ENCODE data around the gene SERTAD3. TPM values are rescaled to one million over a fixed set of nuclear protein-coding genes. Genes with fewer than 3 reads are reported as not detected.
"Not testable (repeated sequence)": the region's sequence is repeated elsewhere in the genome, so short reads cannot be mapped to it uniquely, and the experiment has no call there.

Gene SERTAD3
- total and polyA plus RNA-seq, 2 donors (not counting 3 experiments of a cell fraction or from before 2014, with no cell fraction given) = 13.3 to 29.9 TPM

- Histone ChIP-seq H3K36me3 (ENCODE audit: control insufficient read depth in 2 of 2, extremely low read depth in 1 of 2, insufficient read depth in 2 of 2, low read length in 2 of 2) (no peaks in the 10 kb centered on the region), H3K27me3 (ENCODE audit: control insufficient read depth in 2 of 2, insufficient read depth in 2 of 2, low read length in 2 of 2) (no peaks in the 10 kb centered on the region), H3K9me3 (replicated peaks; ENCODE audit: control insufficient read depth, insufficient read depth, low read length) (no peaks in the 10 kb centered on the region), H3K9ac (replicated peaks; ENCODE audit: extremely low read depth, insufficient read depth, low read length) (no peak overlapping the region), H3K4me3 (replicated peaks in 1 of 3; ENCODE audit: insufficient read depth in 1 of 3, low read depth in 1 of 3, low read length in 3 of 3) (no peak overlapping the region), H3K27ac (ENCODE audit: insufficient read depth, low read depth, low read length) (no peak overlapping the region), H3K4me2 (ENCODE audit: insufficient read depth, low read length) (no peak overlapping the region), H2AFZ (ENCODE audit: low read depth, low read length) (no peak overlapping the region), H3K4me1 (ENCODE audit: control insufficient read depth, extremely low read depth, insufficient read depth, low read length) (no peaks in the 10 kb centered on the region), H3K9me1 (replicated peaks; ENCODE audit: control insufficient read depth, extremely low read depth, insufficient read depth, low read length) (no peaks in the 10 kb centered on the region), H4K20me1 (replicated peaks; ENCODE audit: control insufficient read depth, extremely low read depth, insufficient read depth, low read length) (no peaks in the 10 kb centered on the region), H3K79me2 (ENCODE audit: control insufficient read depth, insufficient read depth, low read length) (no peaks in the 10 kb centered on the region)
- CTCF ChIA-PET = interaction anchor here (0.5 kb wide), 1 partner anchor 321 kb away, joined by 3 read pairs; no protein-coding TSS in a partner anchor
- POLR2A ChIA-PET = no interaction called here
- FAIRE-seq = no peak
- no peak for DNase-seq (ENCODE audit: low read depth, low spot score)
- intact Hi-C loops (cut with micrococcal nuclease) = no loop called here
- no TSS peak for BruUV-seq (replicated peaks)
- no peak for TF ChIP-seq MYC (IDR thresholded peaks at IDR 0.05; ENCODE audit: low read depth, low read length)
- TF ChIP-seq CTCF (IDR thresholded peaks at IDR 0.05; ENCODE audit: extremely low read depth in 1 of 2, insufficient read depth in 1 of 2, low read depth in 1 of 2, low read length in 2 of 2) = no peak
- TF ChIP-seq JUN (IDR thresholded peaks at IDR 0.05; ENCODE audit: borderline replicate concordance, insufficient read depth, insufficient read length, low read depth) = no peak
- TF ChIP-seq GATA2 (IDR thresholded peaks at IDR 0.05; ENCODE audit: insufficient read depth, insufficient read length, low read depth, low read length) = no peak
- no peak for TF ChIP-seq FOS (IDR thresholded peaks at IDR 0.05; ENCODE audit: borderline replicate concordance, insufficient read depth, low read length)
- no peak for TF ChIP-seq MAX (IDR thresholded peaks at IDR 0.05; ENCODE audit: insufficient read depth, insufficient read length)
- TF ChIP-seq POLR2A (IDR thresholded peaks at IDR 0.05; ENCODE audit: low read depth, low read length) = no peak
- dilution Hi-C loops (cut with MboI; ENCODE audit: extremely low pct_ligation_motif_present, low sequenced_read_pairs) = no loop called here
These were observed 41.9 kb upstream of the SERTAD3 start for GRCh38 chr19:40486017-40486416.

GRCh38 chr19:40475878-40476644 is 31.9 kb upstream of the SERTAD3 start:
- FAIRE-seq; H3K9ac ChIP-seq (replicated peaks; ENCODE audit: extremely low read depth, insufficient read depth, low read length); intact Hi-C loops (cut with micrococcal nuclease); H2AFZ ChIP-seq (ENCODE audit: low read depth, low read length); H3K9me1 ChIP-seq (replicated peaks; ENCODE audit: control insufficient read depth, extremely low read depth, insufficient read depth, low read length); DNase-seq (ENCODE audit: low read depth, low spot score); BruUV-seq (replicated peaks); H3K4me3 ChIP-seq (replicated peaks in 1 of 3; ENCODE audit: insufficient read depth in 1 of 3, low read depth in 1 of 3, low read length in 3 of 3); POLR2A ChIA-PET; H3K36me3 ChIP-seq (ENCODE audit: control insufficient read depth in 2 of 2, extremely low read depth in 1 of 2, insufficient read depth in 2 of 2, low read length in 2 of 2); H3K4me2 ChIP-seq (ENCODE audit: insufficient read depth, low read length); H3K27me3 ChIP-seq (ENCODE audit: control insufficient read depth in 2 of 2, insufficient read depth in 2 of 2, low read length in 2 of 2); H3K79me2 ChIP-seq (ENCODE audit: control insufficient read depth, insufficient read depth, low read length); dilution Hi-C loops (cut with MboI; ENCODE audit: extremely low pct_ligation_motif_present, low sequenced_read_pairs); H4K20me1 ChIP-seq (replicated peaks; ENCODE audit: control insufficient read depth, extremely low read depth, insufficient read depth, low read length); H3K4me1 ChIP-seq (ENCODE audit: control insufficient read depth, extremely low read depth, insufficient read depth, low read length); H3K27ac ChIP-seq (ENCODE audit: insufficient read depth, low read depth, low read length); H3K9me3 ChIP-seq (replicated peaks; ENCODE audit: control insufficient read depth, insufficient read depth, low read length): not testable (repeated sequence)
- CTCF ChIA-PET = interaction anchor here (0.8 to 1.4 kb wide), 3 partner anchors 10 to 24 kb away, joined by 3 read pairs; partner anchors contain the start of gene BLVRB

All from endothelial cell of umbilical vein (primary cell).